GM19372 (cell line): ENCODE data around the gene PUS1.
"Not testable (repeated sequence)": the region's sequence is repeated elsewhere in the genome, so short reads cannot be mapped to it uniquely, and the experiment has no call there.

ENCODE experiments used
- ATAC-seq: cut with Tn5 transposase; IDR thresholded peaks from one replicate; pipeline ENCODE4 v1.9.1; 2021; ENCODE audit warnings: mild to moderate bottlenecking, low read depth, moderate library complexity; ENCODE audit not compliant: unreplicated experiment

PUS1 gene

DNA sequence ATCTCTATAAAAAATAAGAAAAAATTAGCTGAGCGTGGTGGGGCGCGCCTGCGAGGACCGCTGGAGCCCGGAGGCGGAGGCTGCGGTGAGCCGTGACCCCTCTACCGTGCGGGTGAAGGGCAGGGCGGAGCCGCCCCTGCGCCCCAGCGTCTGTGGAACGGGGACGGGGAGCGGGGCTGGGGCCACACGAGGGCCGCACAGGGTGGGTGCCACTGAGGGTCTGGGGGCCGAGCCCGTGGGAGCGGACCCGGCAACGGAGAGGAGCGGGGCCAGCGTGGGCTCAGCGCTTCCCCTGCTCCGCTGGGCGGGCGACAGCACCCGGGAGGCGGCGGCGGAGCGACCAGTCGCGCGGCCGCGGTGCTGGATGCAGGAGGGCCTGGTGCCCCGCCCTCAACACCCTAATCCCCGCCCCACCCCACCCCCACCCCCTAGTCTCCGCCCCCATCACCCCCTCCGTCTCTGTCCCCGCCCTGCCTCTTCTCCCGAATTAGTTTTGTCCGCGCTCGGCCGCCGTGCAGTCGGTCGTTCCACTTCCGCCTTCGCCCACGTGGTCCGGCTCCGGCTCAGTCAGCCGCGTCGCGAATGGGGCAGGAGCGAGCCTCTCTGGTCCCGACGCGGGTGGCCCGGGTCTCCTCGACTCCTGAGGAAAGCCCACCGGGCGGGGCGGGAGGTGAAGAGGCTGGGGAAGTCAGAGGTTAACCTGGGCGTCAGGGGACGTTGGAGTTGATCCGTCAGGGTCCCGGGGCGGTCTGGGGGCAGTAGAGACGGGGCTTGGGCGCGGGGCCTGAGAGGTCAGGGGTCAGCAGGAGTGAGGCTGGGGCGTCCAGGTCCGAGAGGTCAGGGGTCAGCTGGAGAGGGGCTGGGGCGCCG, at the start of gene PUS1:
PUS1 (plus strand) TSS at position 566 of the 870 bp plus-strand sequence. CDS start 447 bp downstream, outside the sequence.
- ATAC-seq = peak; percentile 64

DNA sequence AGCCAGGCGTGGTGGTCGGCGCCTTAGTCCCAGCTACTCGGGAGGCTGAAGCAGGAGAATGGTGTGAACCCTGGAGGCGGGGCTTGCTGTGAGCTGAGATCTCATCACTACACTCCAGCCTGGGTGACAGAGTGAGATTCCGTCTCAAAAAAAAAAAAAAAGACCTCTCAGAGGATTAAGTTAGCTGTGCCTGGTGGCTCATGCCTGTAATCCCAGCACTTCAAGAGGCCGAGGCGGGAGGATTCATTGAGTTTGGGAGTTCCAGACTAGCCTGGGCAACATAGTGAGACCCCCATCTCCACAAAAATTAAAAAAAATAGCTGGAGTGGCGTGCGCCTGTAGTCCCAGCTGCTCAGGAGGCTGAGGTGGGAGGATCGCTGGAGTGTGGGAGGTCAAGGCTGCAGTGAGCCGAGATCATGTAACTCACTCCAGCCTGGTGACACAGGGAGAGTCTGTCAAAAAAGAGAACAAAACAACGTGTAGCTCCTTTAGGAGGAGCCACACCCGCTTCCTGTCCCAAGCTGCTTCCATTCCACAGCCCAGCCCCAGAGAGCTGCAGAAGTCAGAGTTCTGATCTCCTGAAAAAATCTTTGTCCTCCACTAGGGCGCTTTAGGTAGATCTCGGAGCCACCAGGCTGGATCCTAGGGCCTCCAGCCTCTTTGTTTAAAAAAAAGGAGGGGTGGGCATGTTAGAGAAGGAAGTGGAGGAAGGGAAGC, 46.1 kb upstream of the PUS1 start:
- ATAC-seq = no peak

DNA sequence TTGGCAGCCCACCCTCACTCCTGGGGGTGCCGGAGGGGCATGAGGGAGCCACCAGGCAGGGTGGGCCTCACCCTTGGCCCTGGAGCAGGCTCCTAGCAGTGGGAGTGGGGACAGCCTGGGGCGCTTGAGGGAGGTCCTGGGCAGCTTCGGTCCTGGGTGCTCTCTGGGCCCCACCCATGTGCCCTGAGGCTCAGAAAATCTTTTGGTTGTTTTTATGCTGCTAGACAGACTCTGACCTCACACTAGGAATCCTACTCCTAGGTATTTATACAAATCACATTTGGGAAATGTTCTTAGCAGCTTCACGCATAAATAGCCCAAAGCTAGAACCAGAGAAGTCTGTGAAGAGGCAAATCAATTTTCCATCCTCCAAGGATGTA, 45.6 kb upstream of the PUS1 start:
- no peak for ATAC-seq

DNA sequence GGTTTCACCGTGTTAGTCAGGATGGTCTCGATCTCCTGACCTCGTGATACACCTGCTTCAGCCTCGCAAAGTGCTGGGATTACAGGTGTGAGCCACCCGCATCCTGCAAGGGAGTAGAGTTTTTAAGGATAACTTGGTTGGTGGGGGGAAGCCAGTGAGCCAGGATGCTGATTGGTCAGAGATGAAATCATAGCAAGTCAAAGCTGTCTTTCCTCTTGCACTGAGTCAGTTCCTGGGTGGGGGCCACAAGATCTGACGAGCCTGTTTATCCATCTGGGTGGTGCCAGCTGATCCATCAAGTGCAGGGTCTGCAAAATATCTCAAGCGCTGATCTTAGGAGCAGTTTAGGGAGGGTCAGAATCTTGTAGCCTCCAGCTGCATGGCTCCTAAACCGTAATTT, 44.0 kb upstream of the PUS1 start:
- ATAC-seq = not testable (repeated sequence)

DNA sequence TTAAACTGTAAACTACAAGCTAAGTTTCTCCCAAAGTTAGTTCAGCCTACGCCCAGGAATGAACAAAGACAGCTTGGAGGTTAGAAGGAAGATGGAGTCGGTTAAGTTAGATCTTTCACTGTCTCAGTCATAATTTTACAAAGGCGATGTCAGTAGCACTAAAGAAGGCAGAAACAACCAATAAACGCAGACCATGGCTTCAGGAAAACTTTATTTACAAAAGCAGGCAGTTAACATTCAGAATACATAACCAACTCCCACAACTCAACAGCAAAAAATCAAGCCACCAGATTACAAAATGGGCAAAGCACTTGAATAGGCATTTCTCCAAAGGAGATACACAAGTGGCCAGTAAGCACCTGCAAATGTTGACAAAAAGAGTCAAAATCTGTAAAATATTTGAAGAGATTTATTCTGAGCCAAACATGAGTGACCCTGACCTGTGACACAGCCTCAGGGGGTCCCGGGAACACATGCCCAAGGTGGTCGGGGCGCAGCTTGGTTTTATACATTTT, 43.5 kb upstream of the PUS1 start:
- ATAC-seq = no peak

DNA sequence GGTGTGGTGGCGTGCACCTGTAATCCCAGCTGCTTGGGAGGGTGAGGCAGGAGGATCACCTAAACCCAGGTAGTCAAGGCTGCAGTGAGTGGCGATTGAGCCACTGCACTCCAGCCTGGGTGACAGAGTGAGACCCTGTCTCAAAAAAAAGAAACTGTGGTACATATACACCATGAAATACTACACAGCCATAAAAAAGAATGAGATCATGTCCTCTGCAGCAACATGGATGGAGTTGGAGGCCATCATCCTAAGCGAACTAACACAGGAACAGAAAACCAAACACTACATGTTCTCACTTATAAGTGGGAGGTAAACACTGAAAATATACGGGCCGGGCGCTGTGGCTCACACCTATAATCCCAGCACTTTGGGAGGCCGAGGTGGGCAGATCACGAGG, 37.4 kb upstream of the PUS1 start:
- ATAC-seq = not testable (repeated sequence)

DNA sequence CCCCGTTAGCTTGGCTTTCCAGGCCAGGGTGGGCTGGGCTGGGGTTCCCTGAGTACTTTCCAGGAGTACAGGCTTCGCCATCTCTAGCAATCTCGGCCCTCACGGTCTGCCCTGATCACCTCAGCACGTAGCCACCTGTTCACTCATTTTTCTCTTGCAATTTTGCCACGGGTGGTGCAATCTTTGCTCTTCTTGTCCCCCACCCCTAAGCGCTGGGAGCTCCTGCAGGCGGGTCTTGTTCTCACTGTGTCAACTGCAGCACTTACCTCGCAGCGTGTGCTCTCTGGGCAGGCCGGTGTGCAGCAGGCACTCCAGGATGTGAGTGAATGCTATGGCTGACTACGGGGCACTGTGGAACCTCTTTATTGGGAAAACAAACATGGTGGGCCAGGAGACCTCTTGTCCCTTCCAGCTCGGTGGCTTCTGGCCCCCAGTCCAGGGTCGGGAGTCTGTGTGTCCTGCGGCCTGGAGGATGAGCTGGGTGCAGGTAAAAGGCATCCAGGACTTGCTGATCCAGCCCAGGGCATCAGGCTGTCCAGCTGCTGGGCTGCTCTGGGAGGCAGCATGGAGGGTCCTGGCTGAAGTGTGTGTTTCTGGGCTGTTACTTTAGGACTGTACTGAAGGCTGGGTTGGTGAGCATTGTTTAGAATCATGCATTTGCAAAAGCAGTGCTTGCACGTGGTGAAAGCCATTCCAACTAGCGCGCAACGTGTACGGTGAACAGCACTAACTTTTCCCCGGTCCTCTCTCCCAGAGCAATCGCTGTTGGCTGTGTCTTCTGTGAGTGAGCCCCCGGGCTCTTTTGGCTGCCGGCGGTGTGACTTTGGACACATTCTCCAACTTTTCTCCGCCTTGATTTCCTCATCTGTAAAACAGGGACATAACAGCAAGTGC, 36.1 kb upstream of the PUS1 start:
- no peak for ATAC-seq

DNA sequence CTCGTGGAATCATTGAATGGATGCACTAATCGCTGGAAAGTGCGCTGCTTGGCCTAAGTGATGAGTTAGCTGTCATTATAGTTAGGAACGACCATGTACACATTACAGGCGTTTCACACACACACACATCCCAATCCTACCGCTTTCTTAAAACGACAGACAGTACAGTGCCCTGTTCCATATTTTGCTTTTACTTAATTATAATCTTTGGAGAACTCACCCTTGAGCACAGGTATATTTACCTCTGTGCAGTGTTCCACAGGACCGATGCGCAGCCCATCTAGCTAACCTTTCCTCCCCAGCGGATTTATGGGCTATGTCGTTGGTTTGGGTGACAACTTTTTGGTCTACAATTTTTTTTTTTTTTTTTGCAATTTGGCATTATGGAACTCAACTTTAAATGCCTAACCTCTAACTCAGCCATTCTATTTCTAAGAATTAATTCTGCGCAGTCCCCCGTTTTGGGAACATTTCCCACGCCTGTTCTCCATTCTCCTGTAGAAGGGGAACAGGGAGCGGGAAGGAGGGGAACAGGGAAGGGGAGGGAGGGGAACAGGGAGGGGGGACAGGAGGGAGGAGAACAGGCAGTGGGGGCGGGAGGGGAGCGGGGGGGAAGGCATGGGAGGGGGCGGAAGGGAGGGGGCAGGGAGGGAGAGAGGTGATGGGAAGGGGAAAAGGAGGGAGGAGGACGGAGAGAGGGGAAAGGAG, 35.3 kb upstream of the PUS1 start:
- ATAC-seq = no peak

DNA sequence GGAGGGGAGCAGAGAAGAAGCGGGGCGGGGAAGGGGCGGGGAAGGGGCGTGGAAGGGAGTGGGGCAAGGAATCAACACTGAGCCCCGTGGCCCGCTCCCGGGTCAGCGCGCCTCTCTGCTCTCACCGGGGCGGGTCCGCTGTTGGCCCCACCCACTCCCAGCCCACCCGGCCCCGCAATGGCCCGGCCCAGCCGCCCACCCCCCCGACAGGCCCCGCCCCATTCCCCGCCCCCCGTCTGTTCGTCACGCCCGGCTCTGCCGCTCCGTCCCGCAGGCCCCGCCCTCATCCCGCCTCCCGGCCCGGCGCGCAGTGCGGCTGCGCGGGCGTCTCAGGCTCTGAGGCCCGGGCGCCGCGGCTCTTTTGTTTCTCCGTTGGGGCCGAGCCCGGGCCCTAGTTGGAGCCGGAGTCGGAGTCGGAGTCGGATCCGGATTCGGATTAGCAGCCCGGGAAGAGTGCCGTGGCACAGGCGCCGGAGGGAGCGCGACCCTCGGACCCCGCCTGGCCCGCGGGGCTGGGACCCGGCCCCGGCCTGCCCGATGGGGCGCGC, 34.7 kb upstream of the PUS1 start, which contains the start of gene ULK1:
ULK1 (plus strand) TSS at position 310 of the 548 bp plus-strand sequence. CDS start 380 bp downstream, outside the sequence.
- peak; percentile 72 for ATAC-seq

DNA sequence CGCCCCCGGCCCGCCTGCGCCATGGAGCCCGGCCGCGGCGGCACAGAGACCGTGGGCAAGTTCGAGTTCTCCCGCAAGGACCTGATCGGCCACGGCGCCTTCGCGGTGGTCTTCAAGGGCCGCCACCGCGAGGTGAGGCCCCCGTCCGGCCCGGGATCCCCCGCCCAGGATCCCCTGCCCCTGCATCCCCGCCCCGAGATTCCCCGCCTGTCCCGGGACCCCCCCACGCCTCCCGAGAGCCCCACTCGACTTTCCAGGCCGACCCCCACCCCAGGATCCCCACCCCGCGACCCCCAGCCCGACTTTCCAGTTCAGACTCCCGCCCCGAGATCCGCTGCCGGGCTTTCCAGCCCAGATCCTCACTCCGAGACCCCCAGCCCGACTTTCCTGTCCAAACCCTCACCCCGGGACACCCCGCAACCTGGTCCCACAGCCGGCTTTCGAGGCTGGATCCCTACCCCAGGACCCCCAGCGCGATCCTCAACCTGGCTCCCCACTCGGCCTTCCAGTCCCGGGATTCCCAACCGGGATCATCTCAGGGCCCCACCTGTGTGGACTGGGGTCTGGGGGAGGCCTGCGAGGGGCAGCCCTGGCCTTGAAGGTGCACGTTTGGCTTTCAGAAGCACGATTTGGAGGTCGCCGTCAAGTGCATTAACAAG, 34.0 kb upstream of the PUS1 start:
- ATAC-seq = peak; percentile 2

DNA sequence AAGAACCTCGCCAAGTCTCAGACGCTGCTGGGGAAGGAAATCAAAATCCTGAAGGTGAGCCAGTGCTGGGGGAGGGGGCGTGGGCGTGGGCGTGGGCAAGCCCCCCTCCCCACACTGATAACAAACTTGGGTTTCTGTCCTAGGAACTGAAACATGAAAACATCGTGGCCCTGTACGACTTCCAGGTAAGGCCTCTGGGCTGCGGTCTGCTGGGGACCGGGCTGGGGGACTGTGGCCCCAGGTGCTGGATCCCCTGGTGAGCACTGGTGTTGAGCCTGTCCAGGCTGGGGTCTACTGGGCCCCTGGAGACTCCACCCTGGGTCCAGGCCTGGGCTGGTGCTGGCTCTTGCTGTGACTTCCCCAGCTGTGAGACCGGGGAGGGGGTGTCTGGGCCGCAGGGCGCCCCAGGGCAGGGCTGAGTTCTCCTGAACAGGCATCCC, 33.4 kb upstream of the PUS1 start:
- ATAC-seq = no peak

DNA sequence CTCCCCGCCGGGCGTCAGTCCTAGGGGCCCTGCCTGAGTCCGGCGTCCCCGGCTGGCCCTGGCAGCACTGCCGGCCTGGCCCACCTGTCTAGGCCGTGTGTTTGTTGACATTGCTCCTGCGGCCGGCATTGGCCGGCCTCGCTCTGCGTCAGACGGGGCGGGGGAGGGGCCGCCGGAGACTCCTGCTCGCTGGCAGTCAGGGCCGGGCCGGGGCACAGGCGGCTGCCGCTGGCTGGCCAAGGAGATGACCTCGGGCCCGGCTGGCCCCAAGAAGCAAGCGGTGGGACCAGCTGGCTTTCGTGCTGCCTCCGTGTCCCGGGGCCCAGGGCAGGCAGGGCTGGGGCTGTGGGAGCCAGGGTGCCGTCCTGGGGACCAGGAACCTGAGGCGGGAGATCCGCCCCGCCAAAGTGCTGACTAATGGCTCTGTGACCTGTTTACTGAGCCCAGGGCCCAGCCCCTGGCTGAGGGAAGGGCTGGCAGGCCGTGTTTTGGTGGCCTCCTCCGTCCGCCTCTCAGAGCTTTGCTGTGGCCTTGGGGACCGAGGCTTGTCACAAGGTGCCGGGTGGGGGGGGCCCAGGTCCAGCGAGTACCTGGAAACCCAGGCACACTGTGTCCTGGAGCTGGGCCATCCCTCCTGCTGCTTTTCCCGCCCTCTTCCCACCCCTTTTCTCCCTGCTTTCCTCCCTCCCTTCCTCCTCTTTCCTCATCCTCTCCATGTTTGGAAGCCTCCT, 32.8 kb upstream of the PUS1 start:
- ATAC-seq = peak; percentile 68

DNA sequence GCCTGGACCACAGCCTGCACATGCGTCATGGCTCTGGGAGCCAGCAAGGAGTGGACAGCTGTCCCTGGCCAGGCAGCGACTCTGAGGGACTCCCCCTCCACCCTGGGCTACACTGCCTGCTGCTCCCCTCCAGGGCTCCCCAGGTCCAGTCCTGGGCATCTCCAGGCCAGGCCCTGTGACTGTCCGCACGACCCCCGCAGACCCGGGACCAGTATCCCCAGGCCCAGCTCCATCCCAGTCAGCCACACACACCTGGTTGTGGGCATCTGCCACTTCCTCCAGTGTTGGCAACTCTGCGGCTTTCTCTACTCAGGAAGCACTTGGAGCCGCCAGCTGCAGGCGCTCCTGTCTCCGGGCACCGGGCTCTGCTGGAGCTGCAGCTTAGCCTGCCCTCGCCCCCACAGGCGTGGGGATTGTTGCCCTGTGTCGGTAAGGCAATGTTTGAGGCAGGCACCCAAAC, 32.2 kb upstream of the PUS1 start:
- no peak for ATAC-seq

DNA sequence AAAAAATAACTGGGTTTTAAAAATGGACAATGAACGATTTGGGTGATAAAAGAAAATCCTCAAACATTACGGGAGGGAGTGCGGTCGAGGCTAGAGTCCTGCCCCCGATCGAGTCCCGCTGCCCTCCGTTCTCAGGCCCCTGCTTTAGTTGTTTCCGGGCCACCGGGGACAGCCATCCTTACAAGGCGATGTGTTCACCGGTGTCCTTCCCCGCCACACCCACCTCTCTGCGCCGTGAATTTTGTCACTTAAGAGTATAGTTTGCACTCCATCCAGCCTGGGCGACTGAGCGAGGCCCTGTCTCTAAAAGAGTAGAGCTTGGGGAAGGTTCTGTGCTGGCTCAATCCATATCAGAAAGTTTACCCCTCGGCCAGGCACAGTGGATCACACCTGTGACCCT, 31.8 kb upstream of the PUS1 start:
- ATAC-seq = no peak

DNA sequence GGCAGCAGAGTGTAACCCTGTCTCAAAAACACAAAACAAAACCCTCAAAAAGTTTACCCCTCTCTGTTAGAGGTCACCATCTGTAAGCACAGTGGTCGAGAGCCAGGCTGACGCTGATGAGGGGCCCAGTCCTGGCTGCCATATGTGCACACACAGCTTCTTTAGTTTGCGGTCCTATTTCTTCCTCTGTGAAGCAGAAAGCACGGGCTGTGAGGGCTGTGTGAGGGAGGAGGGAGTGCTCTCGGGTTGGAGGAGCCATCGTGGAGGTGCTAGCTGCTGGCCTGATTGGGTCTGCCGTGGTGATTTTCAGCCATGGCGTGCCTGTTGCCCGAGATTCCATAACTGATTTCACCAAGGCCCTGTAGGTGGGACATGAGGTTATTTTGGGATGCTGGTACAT, 31.2 kb upstream of the PUS1 start:
- ATAC-seq = no peak

DNA sequence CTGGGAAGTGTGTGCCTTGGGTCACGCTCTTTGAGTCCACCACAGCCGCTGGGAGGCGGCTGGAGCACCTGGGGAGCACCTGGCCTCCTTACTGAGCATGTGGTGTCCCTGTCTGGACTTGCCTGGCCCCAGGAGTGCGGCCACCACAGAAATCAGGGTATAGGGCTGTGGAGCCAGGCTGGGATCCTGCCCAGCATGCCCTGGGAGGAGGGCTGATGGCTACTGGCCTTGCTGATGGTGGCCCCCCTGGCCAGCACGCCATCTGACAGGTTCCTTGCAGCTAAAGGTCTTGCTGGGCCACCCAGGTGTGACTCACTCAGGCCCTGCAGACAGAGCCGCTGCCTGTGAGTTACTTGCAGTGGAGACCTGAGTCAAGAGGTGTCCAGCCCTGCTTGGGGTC, 28.7 kb upstream of the PUS1 start:
- no peak for ATAC-seq

DNA sequence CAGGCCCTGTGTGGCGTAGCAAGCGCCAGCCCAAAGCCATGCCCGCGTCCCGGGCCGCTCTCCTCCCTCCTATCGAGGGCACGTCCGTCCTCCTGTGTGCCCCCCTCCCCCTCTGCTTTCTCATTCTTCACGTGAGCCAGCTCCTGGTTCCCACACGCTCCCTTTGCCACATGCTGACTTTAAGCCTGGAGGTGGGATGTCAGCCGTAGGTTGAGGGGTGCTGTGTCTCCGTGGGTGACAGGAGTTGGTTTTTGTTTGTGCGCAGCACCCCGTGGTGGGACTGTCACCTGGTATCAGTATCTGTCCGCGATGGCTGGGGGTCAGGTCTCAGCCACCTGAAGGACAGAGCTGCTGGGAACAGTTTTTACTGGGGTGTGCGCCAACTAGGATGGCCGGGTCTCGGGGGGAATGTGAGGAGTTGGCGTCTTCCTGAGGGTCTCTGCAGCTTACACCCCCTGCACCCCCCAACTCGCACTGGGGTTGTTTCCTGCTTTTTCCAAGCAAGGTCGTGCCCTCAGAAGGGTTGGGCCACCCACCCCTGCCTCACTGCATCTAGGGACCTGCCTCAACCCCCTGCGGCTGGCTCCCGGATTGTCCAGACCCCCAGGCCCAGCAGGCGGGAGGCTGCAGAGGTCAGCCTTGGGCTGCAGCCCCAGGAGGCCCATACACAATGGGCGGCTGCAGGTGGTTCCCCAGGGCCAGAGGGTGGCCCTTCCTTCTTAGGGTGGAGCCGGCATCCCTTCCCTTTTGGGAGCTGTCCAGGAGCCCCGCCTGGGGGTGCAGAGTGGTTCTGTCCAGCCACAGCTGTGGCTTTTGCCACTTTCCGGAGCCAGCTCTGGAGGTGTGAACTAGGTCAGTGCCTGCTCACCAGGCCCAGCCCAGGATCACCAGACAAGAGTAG, 27.4 kb upstream of the PUS1 start:
- ATAC-seq = no peak
